ENCODE results near the gene WDR27. TPM values are rescaled to one million over a fixed set of nuclear protein-coding genes. Genes with fewer than 3 reads are reported as not detected.

WDR27 gene
- total and polyA plus RNA-seq, 10 of the 15 experiments (the other 5 are each of a cell fraction or from before 2014, with no cell fraction given), result 1.9 to 33.2 (median 19.0) TPM

DNA sequence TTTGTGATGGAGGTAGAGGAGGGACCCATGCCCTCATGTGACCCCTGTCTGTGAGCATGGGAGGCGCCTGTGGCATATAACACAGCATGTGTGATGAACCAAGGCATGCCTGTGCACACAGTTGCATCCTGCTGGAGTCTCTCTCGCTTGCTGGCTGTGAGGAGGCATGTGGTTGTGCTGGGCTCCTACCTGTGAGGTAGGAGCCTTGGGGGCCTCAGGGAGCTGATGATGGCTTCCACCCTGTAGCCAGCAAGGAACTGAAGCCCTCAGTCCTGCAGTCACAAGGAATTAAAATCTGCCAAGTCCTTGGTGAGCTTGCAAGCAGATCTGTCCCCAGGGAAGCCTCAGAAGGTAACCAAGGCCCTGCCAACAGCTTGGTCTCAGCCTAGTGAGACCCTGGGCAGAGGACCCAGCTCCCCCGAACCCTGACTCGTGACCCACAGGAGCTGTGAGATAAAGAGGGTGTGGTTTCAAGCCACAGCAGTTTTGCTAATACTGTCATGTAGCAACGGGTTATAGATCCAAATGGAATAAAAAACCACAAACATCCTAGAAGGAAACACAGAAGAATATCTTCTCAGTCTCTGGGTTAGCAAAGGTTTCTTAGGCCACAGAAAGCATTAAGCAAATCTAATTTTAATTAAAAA lies 145.7 kb downstream of the WDR27 start:
- no peak overlapping the region for H3K4me3 ChIP-seq
- WGBS (ENCODE audit: insufficient coverage, insufficient replicate concordance, low lambda C conversion rate, missing lambda C conversion rate), result 43% methylated on average over 5 of the region's 5 CpGs
- POLR2A ChIA-PET, result no interaction called here
- H3K27me3 ChIP-seq (replicated peaks in 1 of 2; ENCODE audit: control insufficient read depth in 2 of 2, insufficient read depth in 2 of 2, low read length in 1 of 2), result no peaks in the 10 kb centered on the region
- no peaks in the 10 kb centered on the region for H4K20me1 ChIP-seq (ENCODE audit: control insufficient read depth, insufficient read depth)
- SMC1A ChIA-PET (ENCODE audit: uncharacterized antibody, unreplicated experiment), result no interaction called here
- intact Hi-C loops (cut with micrococcal nuclease; ENCODE audit: unreplicated experiment) (no loop called here), in situ Hi-C loops (cut with MboI) (no loop called here)
- H3K4me2 ChIP-seq (ENCODE audit: control insufficient read depth, insufficient read depth), result no peak overlapping the region
- no peak for FAIRE-seq
- no TSS peak for BruUV-seq (replicated peaks)
- CTCF ChIA-PET, result no interaction called here
- no peak for DNase-seq (ENCODE audit: low read depth, low spot score)
- H3K4me1 ChIP-seq (ENCODE audit: control insufficient read depth, insufficient read depth, low read length), result peaks cover 16% of the 10 kb centered on the region
- H3K27ac ChIP-seq (ENCODE audit: control insufficient read depth, insufficient read depth), result no peak overlapping the region
- no peak for ATAC-seq
- RAD21 ChIA-PET (ENCODE audit: unreplicated experiment), result no interaction called here
- TF ChIP-seq RBBP5 (conservative IDR thresholded peaks at IDR 0.05) (no peak), ZBED1 (IDR thresholded peaks at IDR 0.05; ENCODE audit: borderline replicate concordance) (no peak)
- no peaks in the 10 kb centered on the region for H3K36me3 ChIP-seq (ENCODE audit: control insufficient read depth in 2 of 2, insufficient read depth in 2 of 2, low read length in 1 of 2)
- H3K79me2 ChIP-seq (ENCODE audit: control insufficient read depth, insufficient read depth, low read length), result no peaks in the 10 kb centered on the region
- H3K9me3 ChIP-seq (replicated peaks; ENCODE audit: control insufficient read depth, insufficient read depth, low read length), result peaks cover 2% of the 10 kb centered on the region; the same call in 2 of the 3 replicates
- no peak overlapping the region for H3K9ac ChIP-seq (ENCODE audit: control insufficient read depth, insufficient read depth, low read length)
- no peak overlapping the region for H2AFZ ChIP-seq (ENCODE audit: control insufficient read depth, low read depth, low read length)

GRCh38 chr6:169545982-169546381 lies 155.8 kb downstream of the WDR27 start:
- H3K27me3 ChIP-seq (replicated peaks in 1 of 2; ENCODE audit: control insufficient read depth in 2 of 2, insufficient read depth in 2 of 2, low read length in 1 of 2), result no peaks in the 10 kb centered on the region
- ChIA-PET SMC1A (ENCODE audit: uncharacterized antibody, unreplicated experiment) (no interaction called here), RAD21 (ENCODE audit: unreplicated experiment) (no interaction called here), POLR2A (no interaction called here), CTCF (no interaction called here)
- H3K4me1 ChIP-seq (ENCODE audit: control insufficient read depth, insufficient read depth, low read length), result no peaks in the 10 kb centered on the region
- H2AFZ ChIP-seq (ENCODE audit: control insufficient read depth, low read depth, low read length), result no peak overlapping the region
- no TSS peak for BruUV-seq (replicated peaks)
- no peak for ATAC-seq
- intact Hi-C loops (cut with micrococcal nuclease; ENCODE audit: unreplicated experiment), result no loop called here
- no peak overlapping the region for H3K27ac ChIP-seq (ENCODE audit: control insufficient read depth, insufficient read depth)
- no peak overlapping the region for H3K9ac ChIP-seq (ENCODE audit: control insufficient read depth, insufficient read depth, low read length)
- in situ Hi-C loops (cut with MboI), result no loop called here
- no peak overlapping the region for H3K4me2 ChIP-seq (ENCODE audit: control insufficient read depth, insufficient read depth)
- no peak for DNase-seq (ENCODE audit: low read depth, low spot score)
- H3K36me3 ChIP-seq (ENCODE audit: control insufficient read depth in 2 of 2, insufficient read depth in 2 of 2, low read length in 1 of 2), result no peaks in the 10 kb centered on the region
- no peaks in the 10 kb centered on the region; the same call in 2 of the 3 replicates for H3K9me3 ChIP-seq (replicated peaks; ENCODE audit: control insufficient read depth, insufficient read depth, low read length)
- no peaks in the 10 kb centered on the region for H4K20me1 ChIP-seq (ENCODE audit: control insufficient read depth, insufficient read depth)
- WGBS (ENCODE audit: insufficient coverage, insufficient replicate concordance, low lambda C conversion rate, missing lambda C conversion rate), result 74% methylated on average over 6 of the region's 6 CpGs
- FAIRE-seq, result no peak
- H3K79me2 ChIP-seq (ENCODE audit: control insufficient read depth, insufficient read depth, low read length), result no peaks in the 10 kb centered on the region
- H3K4me3 ChIP-seq, result no peak overlapping the region
- no peak for TF ChIP-seq PML (IDR thresholded peaks at IDR 0.05; ENCODE audit: low read length)
- no peak for TF ChIP-seq TCF7 (IDR thresholded peaks at IDR 0.05; ENCODE audit: borderline replicate concordance)
- TF ChIP-seq ATF3 (IDR thresholded peaks at IDR 0.05; ENCODE audit: borderline replicate concordance, extremely low read depth, low read depth, low read length), result no peak
- TF ChIP-seq CHD4 (IDR thresholded peaks at IDR 0.05), result no peak
- TF ChIP-seq HCFC1 (IDR thresholded peaks at IDR 0.05; ENCODE audit: low read length), result no peak
- TF ChIP-seq CREM (IDR thresholded peaks at IDR 0.05; ENCODE audit: low read depth), result no peak
- TF ChIP-seq BRCA1 (IDR thresholded peaks at IDR 0.05; ENCODE audit: low read depth, low read length), result no peak
- TF ChIP-seq FOS (IDR thresholded peaks at IDR 0.05; ENCODE audit: borderline replicate concordance, extremely low read depth, insufficient read length), result no peak
- TF ChIP-seq WRNIP1 (IDR thresholded peaks at IDR 0.05; ENCODE audit: borderline replicate concordance, low read depth, low read length), result no peak
- TF ChIP-seq IKZF2 (IDR thresholded peaks at IDR 0.05), result no peak
- TF ChIP-seq GABPA (IDR thresholded peaks at IDR 0.05; ENCODE audit: low read depth), result no peak
- TF ChIP-seq STAT3 (IDR thresholded peaks at IDR 0.05; ENCODE audit: low read depth, low read length), result no peak
- TF ChIP-seq, protein P1, sequence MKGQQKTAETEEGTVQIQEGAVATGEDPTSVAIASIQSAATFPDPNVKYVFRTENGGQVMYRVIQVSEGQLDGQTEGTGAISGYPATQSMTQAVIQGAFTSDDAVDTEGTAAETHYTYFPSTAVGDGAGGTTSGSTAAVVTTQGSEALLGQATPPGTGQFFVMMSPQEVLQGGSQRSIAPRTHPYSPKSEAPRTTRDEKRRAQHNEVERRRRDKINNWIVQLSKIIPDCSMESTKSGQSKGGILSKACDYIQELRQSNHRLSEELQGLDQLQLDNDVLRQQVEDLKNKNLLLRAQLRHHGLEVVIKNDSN (IDR thresholded peaks at IDR 0.05; ENCODE audit: borderline replicate concordance, extremely low read length, insufficient read depth, low read depth, low read length), result no peak
- no peak for TF ChIP-seq YBX1 (IDR thresholded peaks at IDR 0.05)
- no peak for TF ChIP-seq NFYA (IDR thresholded peaks at IDR 0.05; ENCODE audit: borderline replicate concordance, low read depth, low read length)
- TF ChIP-seq SREBF2 (IDR thresholded peaks at IDR 0.05; ENCODE audit: low read length), result no peak
- TF ChIP-seq, protein P2, sequence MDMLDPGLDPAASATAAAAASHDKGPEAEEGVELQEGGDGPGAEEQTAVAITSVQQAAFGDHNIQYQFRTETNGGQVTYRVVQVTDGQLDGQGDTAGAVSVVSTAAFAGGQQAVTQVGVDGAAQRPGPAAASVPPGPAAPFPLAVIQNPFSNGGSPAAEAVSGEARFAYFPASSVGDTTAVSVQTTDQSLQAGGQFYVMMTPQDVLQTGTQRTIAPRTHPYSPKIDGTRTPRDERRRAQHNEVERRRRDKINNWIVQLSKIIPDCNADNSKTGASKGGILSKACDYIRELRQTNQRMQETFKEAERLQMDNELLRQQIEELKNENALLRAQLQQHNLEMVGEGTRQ (IDR thresholded peaks at IDR 0.05; ENCODE audit: borderline replicate concordance, low read depth, low read length), result no peak
